Stimulated activated CD8-positive, alpha-beta memory T cell treated with anti-CD3 and anti-CD28 coated beads, Interleukin-15, amount 100 ng/mL, for 48 hours (primary cell): ENCODE data around the gene C16orf90.
"Not testable (repeated sequence)": the region's sequence is repeated elsewhere in the genome, so short reads cannot be mapped to it uniquely, and the experiment has no call there.

Source experiments
- DNase-seq, 2 donors: peaks; one replicate each; pipeline ENCODE4 v3.0.0-alpha.2; 2020; ENCODE audit warnings: low read depth in 2 of 2

C16orf90 gene

DNA sequence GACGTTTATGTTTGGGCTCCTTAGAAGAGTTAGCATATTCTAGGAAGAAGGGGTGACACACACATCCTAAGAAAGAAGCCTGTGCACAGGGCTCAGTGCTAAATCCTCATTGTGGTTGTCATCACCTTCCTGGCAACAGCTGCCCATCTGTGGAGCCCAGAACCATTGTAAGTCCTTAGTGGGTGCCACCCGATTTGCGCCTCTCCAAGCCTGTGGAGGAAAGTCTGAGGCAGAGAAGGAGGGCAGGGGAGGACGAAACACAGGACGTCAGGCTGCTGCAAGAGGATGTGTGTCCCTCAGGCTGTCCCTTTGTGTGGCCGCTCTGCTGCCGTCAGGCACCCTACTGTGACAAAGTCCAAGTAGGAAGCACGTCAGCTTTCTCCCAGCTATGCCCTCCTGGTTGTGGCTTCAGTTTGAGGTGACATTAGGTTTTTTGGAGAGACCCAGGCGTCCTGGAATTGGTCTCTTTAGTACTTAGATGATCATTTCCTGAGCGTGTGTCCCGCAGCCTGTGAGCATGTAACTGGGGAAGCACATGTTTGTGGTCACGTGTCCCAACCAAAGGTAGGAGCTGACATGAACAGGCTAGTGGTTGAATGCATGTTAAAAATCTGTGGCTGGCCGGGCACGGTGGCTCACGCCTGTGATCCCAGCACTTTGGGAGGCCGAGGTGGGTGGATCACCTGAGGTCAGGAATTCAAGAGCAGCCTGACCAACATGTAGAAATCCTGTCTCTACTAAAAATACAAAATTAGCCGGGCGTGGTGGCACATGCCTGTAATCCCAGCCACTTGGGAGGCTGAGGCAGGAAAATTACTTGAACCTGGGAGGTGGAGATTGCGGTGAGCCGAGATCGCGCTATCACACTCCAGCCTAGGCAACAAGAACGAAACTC lies 16.2 kb upstream of the C16orf90 start:
- DNase-seq = no peak

DNA sequence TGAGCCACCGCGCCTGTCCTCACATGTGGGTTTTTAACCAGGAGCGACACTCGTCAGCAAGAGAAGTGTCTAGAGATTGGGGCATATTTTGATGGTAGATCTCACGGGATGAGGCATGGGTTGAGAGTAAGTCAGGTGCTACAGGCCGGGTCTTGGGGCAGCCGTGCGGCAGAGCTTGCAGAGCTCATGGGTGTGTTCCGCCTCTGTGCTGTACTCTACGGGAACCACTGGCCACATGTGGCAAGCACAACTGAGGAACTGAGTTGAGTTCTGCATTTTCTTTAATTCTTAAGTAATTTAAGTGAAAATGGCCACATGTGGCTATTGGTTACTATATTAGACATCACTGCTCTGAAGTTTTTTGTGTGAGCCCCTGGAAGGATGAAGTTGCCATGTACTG lies 15.1 kb upstream of the C16orf90 start:
- no peak for DNase-seq

DNA sequence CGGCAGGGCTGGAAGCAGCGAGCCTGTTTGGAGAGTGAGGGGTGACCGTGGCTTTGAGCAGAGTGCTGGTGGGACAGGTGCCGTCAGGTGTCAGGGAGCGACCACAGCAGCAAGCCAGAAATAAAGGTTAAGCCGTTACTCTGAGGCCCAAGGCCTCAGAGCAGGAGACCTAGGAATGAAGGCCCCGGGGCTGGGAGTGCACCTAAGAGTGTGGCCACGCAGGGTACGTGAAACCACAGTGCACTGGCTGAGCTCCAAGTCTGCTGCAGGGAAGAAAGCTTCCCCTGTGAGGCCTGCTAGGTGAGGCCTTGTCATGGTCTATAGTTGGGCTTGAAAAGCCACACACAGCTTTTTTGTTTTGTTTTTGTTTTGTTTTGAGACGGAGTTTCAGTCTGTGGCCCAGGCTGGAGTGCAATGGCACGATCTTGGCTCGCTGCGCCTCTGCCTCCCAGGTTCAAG lies 14.2 kb upstream of the C16orf90 start:
- DNase-seq = peak; percentile 49 to 52

DNA sequence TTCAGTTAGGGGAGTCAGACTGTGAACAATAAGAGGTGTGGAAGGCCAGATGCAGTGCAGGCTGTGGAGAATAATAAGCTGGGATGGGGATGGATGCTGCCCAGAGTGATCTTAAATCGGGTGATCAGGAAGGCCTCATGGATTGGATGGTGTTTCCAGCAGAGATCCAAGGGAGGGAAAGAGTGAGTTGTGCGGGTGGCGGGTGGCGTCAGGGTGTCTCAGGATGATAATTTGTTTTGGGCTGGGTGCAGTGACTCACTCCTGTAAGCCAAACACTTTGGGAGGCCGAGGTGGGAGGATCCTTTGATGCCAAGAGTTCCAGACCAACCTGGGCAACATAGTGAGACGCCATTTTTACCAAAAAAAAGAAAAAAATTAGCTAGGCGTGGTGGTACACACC lies 13.4 kb upstream of the C16orf90 start:
- DNase-seq = no peak

DNA sequence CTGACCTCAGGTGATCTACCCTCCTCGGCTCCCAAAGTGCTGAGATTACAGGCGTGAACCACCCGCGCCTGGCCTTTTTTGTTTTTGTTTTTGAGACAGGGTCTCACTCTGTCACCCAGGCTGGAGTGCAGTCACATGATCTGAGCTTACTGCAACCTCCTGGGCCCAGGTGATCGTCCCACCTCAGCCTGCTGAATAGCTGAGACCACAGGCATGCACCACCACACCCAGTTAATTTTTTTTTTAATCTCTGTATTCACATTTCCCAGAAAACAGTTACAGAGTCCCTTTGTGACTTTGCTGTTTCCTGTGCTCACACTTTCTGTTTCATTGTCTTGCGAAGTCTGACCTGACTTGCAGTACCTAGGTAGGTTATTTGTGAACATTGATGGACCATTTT lies 8.2 kb upstream of the C16orf90 start:
- DNase-seq = peak in 1 of 2 donors; percentile 33

DNA sequence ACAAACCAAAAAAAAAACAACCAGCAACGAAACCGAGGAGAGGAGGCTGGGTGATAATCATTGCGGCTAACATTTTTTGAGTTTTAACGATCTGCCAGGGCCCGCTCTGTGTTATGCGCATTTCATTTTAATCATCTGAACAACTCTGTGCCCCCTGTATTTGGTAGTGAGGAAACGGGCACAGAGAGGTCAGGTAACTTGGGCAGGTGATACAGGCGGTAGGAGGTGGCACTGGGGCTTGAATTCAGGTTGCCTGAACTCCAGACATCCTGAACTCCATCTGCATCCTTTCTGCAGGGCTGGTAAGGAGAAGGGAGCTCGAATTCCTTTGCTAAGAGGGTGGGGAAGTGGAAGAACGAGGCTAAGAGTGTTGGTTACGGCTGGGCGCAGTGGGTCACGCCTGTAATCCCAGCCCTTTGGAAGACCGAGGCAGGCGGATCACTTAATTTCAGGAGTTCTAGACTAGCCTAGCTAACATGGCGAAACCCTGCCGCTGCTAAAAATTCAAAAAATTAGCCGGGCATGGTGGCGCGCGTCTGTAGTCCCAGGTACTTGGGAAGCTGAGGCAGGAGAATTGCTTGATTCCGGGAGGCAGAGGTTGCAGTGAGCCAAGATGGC lies 6.6 kb upstream of the C16orf90 start:
- DNase-seq = no peak

DNA sequence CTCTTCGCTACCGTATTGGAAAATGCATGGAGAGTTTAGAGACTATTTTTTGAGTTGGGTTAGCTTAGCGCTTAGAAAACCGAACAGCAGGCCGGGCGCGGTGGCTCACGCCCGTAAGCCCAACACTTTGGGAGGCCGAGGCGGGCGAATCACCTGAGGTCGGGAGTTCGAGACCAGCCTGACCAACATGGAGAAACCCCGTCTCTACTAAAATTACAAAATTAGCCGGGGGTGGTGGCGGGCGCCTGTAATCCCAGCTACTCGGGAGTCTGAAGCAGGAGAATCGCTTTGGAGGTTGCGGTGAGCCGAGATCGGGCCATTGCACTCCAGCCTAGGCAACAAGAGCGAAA lies 6.1 kb upstream of the C16orf90 start:
- not testable (repeated sequence) for DNase-seq

DNA sequence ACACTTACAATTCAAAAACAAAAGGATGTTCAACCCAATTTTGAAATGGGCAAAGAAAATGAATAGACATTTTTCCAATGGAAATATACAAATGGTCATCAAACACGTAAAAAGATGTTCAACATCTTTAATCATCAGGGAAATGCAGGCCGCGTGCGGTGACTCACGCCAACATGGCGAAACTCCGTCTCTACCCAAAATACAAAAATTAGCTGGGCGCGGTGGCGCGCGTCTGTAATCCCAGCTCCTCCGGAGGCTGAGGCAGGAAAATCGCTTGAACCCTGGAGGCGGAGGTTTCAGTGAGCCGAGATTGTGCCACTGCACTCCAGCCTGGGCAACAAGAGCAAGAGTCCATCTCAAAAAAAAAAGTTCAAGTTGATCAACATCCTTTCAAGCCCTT lies 3.7 kb upstream of the C16orf90 start:
- DNase-seq = no peak

DNA sequence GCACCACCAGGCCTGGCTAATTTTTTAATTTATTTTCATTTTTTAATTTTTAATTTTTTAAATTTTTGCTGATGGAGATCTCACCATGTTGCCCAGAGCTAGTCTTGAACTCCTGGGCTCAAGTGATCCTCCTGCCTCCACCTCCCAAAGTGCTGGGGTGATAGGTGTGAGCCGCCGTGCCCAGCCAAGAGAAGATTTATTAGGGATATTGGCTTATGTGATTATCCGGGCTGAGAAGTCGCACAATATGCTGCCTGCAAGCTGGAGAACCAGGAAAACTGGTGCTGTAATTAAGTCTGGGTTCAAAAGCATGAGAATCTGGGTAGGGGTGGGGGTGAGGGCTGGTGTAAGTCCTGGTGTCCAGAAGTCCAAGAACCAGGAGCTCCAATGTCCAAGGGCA lies 2.5 kb upstream of the C16orf90 start:
- no peak for DNase-seq

DNA sequence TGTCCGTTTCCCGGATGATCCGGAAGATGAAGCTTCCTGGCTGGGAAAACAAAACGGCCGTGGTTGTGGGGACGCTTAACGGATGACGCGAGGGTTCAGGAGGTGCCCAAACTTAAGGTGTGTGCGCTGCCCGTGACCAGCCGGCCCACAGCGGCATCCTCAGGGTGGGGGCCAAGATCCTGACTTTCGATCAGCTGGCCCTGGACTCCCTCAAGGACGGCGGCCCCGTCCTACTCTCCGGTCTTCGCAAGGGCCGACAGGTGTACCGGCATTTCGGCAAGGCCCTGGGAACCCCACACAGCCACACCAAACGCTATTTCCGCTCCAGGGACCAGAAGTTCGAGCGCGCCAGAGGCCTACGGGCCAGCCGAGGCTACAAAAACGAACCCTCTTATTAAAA lies 1.1 kb upstream of the C16orf90 start:
- no peak for DNase-seq

DNA sequence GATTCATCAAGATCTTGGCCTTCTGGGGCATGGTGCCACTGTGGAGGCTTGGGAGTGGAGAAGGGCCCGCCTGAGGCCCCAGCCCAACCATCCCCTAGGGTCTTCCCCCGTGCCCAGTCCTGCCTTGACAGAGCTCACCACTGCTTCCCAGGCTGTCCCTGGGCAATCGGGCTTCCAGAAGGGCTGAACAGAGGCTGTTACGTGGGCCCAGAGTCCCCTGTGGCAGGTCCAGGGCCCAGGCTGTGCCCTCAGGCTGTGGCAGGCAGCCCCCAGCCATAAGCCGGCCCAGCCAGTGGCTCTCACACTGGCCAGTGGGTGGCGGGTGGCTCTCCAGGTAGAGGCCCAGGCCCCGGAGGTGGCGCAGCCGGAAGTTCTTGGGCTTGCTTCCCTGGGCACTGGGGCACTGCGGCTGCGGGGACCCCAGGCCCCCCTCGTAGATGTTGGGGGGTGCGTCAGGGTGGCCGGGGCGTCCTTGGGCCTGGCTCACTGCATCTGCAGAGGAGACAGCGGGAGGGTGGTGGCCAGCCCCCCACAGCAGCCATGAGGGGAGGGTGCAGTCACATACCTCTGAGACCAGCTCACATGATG lies 809 bp downstream of the C16orf90 start:
- no peak for DNase-seq

DNA sequence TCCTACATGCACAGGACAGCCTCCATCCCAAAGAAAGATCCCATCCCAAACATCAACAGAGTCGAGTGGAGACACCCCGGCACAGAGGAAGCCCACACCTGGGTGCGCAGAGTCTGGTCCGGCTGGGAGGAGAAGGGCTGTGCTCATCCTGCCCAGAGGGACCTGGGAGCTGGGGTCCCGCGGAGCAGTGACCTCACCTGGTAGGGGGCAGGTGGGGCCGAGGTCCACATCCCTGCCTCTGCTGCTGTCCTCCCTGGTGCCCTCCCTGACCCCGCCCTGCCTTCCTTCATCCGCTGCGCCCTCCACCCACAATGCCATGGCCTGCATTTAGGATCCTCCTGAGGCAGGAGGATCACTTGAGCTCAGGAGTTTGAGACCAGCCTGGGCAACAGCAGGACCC lies 2.9 kb downstream of the C16orf90 start:
- DNase-seq = no peak

DNA sequence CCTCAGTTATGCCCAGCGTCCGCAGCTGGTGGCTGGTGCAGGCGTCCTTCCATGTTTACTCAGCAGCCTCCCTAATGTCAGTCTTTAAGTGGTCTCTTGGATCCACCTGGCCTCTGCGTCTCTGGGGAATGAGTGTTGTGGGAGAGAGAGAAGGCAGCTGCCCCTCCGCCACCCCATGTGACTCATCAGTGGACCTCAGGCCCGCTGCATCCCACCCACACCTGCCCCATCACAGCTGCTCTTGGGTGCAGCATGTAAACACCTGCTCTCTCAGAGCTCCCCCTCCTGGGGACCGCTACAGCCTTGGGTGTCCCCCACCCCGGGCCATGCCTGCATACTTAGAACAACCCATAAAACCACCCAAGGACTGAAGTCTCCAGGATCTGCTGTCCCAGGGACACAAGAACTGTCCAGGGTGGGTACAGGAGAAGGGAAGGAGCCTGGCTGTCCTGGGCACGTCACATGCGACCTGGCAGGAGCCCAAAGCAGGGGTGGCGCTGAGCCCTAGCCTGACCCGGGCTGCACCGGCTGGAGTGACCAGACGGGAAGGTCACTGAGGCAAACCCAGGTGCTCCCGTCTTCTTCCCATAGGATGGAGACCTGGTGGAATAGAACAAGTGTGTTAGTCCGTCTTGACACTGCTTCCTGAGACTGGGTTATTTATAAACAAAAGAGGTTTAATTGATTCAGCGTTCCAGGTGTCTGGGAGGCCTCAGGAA lies 4.2 kb downstream of the C16orf90 start:
- no peak for DNase-seq

DNA sequence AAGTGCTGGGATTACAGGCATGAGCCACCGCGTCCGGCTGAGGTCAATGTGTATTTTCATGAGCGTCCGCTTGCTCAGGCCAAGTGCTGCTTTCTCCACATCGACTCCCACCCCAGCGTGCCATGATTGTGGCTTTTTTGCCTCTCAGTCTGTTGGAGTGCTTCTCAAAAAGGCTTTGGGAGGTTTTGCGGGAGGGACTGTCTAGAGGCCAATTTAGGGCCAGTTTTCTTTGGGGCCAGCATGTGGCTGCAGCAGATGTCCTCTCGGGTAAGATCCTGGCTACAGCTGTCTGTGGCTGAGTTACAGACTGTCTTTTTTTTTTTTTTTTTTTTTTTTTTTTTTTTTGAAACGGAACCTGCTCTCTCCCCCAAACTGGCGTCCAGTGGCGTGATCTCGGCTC lies 6.5 kb downstream of the C16orf90 start:
- no peak for DNase-seq

DNA sequence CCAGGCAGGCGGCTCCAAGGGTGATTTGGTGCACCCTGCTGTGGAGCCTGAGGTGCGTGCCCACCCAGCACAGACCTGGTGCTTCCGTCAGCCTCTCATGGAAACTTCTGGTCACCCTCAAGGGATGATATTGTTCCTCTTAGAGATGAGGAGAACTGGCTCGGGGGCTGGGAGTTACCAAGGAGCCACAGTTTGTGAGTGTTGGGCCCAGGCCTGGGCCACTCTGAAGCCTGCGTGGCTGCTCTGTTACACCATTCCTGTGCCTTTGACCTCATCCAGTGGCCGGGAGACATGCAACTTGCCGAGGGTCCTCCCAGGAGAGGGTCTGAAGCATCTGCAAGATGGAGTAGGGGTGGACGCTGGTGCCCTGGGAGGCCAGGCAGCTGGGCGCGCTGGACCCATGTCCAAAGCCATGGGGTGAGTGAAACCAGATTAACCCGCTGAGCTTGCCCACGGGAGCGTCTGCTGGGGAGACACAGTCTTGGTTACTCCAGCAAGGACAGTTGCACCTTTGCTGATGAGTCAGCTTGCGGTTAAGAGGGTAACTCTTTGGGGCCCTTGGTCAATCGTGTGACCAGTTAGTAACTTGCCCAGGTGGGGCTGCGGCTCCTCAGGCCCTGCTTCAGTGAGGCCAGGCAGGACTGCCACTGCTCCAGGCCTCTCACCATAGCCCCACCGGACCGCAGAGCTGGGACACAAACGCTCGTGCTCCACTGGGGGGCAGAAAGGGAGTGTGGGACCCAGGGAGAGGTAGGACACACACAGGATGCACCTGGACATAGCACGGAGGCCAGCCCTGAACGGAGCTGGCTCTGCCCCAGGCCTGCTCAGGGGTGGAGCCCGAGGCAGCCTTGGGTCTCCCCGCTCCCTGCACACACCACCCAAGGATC lies 7.5 kb downstream of the C16orf90 start:
- no peak for DNase-seq

DNA sequence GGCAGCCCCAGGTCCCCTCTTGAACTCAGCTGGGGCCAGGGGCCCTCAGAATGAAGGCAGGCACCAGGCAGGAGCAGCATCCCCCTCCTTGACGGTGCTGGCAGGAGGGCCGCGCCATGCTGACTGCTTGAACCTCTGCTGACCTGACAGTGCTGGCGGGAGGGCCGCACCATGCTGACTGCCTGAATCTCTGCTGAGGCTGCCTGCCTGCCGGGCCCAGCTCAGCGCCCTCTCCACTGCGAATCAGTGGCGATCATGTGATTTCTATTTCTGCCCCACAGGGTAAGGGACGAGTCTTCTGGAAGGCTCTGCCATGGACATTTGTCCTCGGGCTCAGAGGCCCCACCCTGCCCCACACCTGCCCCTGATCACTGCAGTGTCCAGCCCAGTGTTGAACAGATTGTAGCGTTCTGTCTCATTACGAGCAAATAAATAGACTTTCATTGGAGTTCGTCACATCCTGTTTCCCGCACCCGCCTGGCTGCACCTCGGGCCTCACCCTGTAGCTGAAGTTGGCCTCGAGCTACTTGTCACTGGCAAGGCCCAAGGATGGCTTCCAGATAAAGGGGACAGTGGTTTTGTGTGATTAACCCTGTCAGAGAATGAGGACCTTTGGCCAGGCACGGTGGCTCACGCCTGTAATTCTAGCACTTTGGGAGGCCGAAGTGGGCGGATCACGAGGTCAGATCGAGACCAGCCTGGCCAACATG lies 8.6 kb downstream of the C16orf90 start:
- no peak for DNase-seq

DNA sequence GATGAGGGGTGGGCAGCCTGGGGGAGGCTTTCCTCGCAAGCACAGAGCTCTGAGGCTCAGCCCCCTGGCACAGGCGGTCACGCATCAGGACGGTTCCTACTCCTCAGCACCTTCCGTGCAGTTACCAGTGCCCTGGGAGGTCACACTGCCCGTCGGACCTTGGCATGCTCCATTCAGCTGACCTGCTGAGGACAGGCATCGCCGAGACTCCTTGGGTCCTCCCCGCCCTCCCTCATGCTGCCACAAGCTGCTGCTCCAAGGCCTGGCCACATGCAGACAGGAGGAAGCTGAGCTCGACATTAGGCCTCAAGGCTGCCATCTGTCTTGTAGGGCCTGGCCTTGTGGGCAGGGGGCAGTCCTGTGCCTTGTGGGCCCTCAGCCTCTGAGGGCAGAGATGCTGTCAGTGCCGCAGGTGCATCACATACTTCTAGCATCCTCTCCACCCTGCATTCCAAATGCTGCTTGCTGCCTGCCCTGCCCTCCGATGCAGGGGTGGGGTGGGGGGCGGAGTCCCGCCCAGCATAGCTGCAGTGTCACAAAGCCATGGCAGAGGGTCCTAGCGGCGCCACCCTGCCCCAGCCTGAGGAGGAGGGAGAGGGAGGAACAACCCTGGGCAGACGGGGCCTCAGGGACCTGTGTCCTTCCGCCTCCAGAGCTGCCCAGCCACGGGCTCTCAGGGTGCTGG lies 9.3 kb downstream of the C16orf90 start:
- no peak for DNase-seq

DNA sequence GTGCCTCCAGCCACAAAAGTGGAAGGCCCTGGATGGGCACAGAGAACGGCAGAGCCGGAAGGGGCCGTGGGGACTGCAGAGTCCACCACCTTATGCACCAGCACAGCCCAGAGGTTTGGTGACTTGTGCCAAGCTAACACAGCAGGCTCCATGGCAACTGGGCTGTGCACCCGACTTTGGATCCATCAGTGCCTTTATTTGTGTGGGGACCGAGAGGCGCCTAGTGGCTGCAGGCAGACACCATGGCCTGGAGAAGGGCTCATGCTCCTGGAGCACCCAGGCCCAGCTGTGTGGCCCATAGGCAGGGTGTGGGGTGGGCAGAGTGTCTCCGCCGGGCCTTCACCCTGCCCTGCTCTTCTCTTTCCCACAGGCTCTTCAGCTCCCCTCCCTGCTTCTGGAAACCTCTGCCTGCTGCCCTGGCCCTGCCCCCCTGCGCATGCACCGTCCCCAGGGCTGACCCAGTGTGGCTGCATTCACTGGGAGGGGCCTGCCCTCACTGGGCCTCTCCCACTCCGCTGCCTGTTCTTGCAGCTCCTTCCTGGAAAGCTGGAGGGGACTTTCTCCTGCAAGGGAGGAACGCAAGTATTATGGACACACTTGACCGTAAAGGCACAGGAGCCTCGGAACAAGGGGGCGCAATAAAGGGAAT lies 10.1 kb downstream of the C16orf90 start:
- no peak for DNase-seq

DNA sequence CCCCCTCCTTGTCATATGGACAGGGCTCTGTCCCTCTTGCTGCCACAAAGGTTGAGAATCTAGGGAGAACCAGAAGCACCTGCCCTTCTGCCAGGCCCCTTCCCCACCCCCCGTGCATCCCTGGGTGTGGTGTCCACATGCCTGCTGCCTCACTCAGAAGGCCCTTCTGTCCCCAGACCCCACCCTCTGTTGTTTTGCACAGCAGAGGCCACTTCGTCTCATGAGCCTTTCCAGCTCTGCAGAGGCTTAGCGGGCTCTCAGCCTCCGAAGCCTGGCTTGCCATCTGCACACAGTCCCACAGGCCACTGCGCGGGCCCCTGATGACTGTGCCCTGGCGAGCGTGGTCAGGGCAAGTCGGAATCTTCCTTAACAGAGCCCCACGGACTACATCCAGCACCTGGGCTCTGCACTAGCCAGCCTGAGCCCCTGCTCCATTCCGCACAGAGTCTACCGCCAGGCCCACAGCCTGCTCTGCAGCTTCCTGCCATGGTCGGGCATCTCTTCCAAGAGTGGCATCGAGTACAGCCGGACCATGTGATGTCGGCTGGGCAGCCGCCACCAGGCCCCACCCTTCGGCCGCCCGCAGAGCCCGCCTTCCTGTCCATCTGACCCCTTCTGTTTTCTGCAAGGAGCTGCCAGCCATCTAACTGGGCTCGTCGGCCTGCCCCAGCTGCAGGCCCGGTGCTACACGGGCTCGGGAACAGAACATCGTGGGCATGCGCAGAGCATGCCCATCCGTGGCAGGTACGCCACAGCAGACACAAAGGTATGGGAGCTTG lies 10.8 kb downstream of the C16orf90 start:
- no peak for DNase-seq
